Measurements from ENCODE around the gene ZCCHC24. TPM values are rescaled to one million over a fixed set of nuclear protein-coding genes. Genes with fewer than 3 reads are reported as not detected.

ZCCHC24 gene
- total RNA-seq, 1 experiment from 2014 or later, result 3.8 TPM

DNA sequence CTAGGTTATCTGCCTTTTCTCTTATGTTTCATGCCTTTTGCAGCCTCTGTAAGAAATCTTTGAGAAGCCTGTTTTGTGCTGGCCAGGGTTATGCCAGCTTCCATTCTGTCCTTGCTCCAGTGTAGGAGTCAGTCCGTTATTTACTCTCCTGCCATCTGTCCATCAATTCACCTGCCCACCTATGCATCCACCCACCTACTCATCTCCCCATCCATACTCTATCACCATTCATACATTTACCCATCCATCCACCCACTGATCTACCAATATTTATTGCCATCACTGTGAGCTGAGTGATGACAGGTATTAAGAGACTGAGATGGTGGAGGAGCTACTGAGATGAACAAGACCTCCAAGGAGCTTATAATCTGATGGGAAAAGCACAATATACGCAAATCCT is 110.9 kb downstream of the ZCCHC24 start:
- no peak overlapping the region for H2BK20ac ChIP-seq (ENCODE audit: low read depth, low read length, poor library complexity, severe bottlenecking)
- H2BK15ac ChIP-seq (ENCODE audit: low read depth, low read length), result no peak overlapping the region
- H3K9me3 ChIP-seq (ENCODE audit: control insufficient read depth, low read depth, low read length), result no peaks in the 10 kb centered on the region
- Mint-ChIP-seq H3K36me3 (ENCODE audit: insufficient read depth in 1 of 3, low read depth in 3 of 3) (peaks cover 2 to 3% (median 3%) of the 10 kb centered on the region in 3 experiments; a peak in 5 of 7 replicates), H3K4me1 (peaks cover 13% of the 10 kb centered on the region in 2 experiments), H3K9me3 (peaks cover 12 to 14% of the 10 kb centered on the region in 2 experiments), H3K4me3 (no peak overlapping the region), H3K27me3 (ENCODE audit: low read depth) (peaks cover 20% of the 10 kb centered on the region), H3K27ac (no peak overlapping the region)
- H3K23me2 ChIP-seq (ENCODE audit: insufficient read length, low read depth, low read length, poor library complexity, severe bottlenecking), result no peaks in the 10 kb centered on the region
- H3T11ph ChIP-seq (ENCODE audit: low read length), result no peak overlapping the region
- no peak overlapping the region for H3K4me2 ChIP-seq (ENCODE audit: insufficient read depth, insufficient read length, low read length)
- DNase-seq, result no peak
- no peak overlapping the region for H3K4ac ChIP-seq (ENCODE audit: low read depth, low read length)
- H2AFZ ChIP-seq (ENCODE audit: low read length), result no peak overlapping the region
- H3K23ac ChIP-seq (ENCODE audit: insufficient read length, low read depth, low read length), result no peak overlapping the region
- no peak overlapping the region for H4K91ac ChIP-seq (ENCODE audit: insufficient read length, low read depth, low read length)
- H3K79me1 ChIP-seq (ENCODE audit: insufficient read depth, low read depth, low read length, poor library complexity, severe bottlenecking), result no peaks in the 10 kb centered on the region
- no peak overlapping the region for H2AK5ac ChIP-seq (ENCODE audit: insufficient read length, low read length)
- H3K18ac ChIP-seq (ENCODE audit: insufficient read length, low read depth, low read length), result no peak overlapping the region
- H4K8ac ChIP-seq (replicated peaks; ENCODE audit: insufficient read length, low read depth, low read length), result no peak overlapping the region
- no peak overlapping the region for H2BK5ac ChIP-seq (ENCODE audit: insufficient read length, low read length)
- H3K27ac ChIP-seq (ENCODE audit: insufficient read length, low read depth, low read length), result no peak overlapping the region
- H3K56ac ChIP-seq (ENCODE audit: insufficient read length, low read depth, low read length), result no peak overlapping the region
- WGBS (ENCODE audit: extremely low coverage, insufficient read length, low lambda C conversion rate), result no CpG with 5 or more reads among the region's 2 CpGs
- H3K79me2 ChIP-seq (ENCODE audit: insufficient read depth, low read length), result no peaks in the 10 kb centered on the region
- no peaks in the 10 kb centered on the region for H3K4me1 ChIP-seq (ENCODE audit: insufficient read depth, low read length)
- no peaks in the 10 kb centered on the region for H4K20me1 ChIP-seq (ENCODE audit: control insufficient read depth, insufficient read depth, insufficient read length)
- TF ChIP-seq, protein P1, sequence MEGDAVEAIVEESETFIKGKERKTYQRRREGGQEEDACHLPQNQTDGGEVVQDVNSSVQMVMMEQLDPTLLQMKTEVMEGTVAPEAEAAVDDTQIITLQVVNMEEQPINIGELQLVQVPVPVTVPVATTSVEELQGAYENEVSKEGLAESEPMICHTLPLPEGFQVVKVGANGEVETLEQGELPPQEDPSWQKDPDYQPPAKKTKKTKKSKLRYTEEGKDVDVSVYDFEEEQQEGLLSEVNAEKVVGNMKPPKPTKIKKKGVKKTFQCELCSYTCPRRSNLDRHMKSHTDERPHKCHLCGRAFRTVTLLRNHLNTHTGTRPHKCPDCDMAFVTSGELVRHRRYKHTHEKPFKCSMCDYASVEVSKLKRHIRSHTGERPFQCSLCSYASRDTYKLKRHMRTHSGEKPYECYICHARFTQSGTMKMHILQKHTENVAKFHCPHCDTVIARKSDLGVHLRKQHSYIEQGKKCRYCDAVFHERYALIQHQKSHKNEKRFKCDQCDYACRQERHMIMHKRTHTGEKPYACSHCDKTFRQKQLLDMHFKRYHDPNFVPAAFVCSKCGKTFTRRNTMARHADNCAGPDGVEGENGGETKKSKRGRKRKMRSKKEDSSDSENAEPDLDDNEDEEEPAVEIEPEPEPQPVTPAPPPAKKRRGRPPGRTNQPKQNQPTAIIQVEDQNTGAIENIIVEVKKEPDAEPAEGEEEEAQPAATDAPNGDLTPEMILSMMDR (conservative IDR thresholded peaks at IDR 0.05), result no peak
- H2BK12ac ChIP-seq (ENCODE audit: insufficient read length, low read depth, low read length), result no peak overlapping the region
- no peak overlapping the region for H3K9ac ChIP-seq (ENCODE audit: extremely low read depth, insufficient read length, low read length)
- H4K5ac ChIP-seq (ENCODE audit: insufficient read length, low read depth, low read length), result no peak overlapping the region
- no peaks in the 10 kb centered on the region for H3K27me3 ChIP-seq (ENCODE audit: insufficient read depth, low read length)
- H2BK120ac ChIP-seq (ENCODE audit: low read depth, low read length, poor library complexity, severe bottlenecking), result no peak overlapping the region
- no peak overlapping the region for H3K14ac ChIP-seq (ENCODE audit: insufficient read depth, low read length)
